GM18873 (cell line): ENCODE results near the gene COQ8A.
"Not testable (repeated sequence)": the region's sequence is repeated elsewhere in the genome, so short reads cannot be mapped to it uniquely, and the experiment has no call there.

Experiments
- ATAC-seq: cut with Tn5 transposase; IDR thresholded peaks from one replicate; pipeline ENCODE4 v1.9.1; 2021; ENCODE audit warnings: mild to moderate bottlenecking, moderate library complexity, moderate number of reproducible peaks; ENCODE audit not compliant: unreplicated experiment, low FRiP score

Gene COQ8A

DNA sequence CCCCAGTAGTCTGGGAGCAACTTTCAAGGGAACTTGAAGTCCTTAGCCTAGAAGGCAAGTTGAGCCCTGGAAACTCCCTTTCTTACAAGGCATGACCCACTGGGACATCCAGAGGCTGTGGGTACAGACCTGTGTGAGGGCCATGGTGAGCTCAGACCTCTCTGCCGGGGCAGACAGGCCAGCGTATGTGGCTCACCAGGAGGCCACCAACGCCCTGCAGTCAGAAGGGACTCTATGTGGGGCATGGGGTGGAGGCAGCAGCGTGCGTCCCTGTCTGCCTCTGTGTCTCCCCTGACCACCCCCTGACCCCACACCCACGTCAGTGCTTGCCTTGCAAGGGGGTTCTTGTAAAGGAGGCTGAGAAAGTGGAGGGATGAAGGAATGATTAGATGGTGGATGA is 10.8 kb downstream of the COQ8A start:
- ATAC-seq: no peak

DNA sequence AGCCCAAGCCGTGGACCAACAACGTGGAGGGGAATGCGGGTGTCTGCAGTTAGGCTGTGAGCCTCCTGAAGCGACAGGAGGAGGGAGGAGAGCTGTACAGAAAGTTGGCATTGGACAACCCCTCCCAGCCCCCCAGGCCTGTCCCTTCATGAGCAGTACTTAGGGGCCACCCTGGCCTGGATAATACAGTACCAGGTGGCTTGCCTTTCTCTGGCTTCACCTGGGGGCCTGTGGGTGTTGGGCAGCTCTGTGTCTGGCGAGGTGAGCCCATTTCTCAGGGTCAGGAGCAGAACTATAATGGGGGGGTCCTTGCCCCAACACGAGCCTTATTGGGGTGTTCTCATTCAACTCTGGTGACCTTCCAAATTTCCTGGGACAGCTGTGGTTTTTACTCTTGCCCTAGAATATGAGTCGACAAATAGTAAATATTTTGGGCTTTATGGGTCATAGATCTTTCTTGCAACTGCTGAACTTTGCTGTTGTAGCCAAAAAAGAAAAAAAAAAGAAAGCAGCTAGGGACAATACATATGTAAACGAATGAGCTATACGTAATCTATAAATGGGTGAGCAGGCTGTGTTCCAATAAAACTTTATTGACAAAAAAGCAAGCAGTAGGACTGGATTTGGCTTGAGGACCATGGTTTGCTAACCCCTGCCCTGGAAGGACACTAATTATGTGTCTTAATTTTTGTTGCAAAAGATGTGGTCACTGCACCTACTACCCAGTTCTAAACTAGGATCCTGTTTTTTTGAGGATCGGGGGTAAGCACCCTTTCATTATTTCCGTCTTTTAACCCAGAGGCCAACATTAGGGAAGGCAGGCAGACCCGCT is 11.4 kb downstream of the COQ8A start:
- ATAC-seq: no peak

- no peak for ATAC-seq
These were observed 12.0 kb downstream of the COQ8A start for GRCh38 chr1:226952118-226952441.

GRCh38 chr1:226953175-226953800 is 13.2 kb downstream of the COQ8A start:
- no peak for ATAC-seq

- ATAC-seq: no peak
These were observed 14.2 kb downstream of the COQ8A start for GRCh38 chr1:226954337-226954736.

DNA sequence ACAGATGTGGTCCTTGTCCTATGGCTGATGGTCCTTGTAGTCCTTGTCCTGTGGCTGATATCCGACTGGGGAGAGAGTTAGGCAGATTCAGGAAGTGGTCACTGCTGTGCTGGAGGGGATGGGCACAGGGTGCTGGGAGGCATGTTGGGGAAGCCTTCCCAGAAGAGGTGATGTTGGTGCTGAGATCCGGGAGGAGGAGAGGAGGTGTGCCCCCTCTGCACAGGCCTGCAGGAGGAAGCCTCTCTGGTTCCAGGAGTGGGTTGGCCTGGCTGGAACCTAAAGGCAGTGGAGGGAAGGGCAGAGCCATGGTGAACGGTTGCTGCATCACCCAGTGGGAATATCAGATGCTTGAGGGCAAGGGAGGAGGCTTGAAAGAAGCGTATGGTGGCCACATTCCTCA is 14.7 kb downstream of the COQ8A start:
- ATAC-seq: no peak

DNA sequence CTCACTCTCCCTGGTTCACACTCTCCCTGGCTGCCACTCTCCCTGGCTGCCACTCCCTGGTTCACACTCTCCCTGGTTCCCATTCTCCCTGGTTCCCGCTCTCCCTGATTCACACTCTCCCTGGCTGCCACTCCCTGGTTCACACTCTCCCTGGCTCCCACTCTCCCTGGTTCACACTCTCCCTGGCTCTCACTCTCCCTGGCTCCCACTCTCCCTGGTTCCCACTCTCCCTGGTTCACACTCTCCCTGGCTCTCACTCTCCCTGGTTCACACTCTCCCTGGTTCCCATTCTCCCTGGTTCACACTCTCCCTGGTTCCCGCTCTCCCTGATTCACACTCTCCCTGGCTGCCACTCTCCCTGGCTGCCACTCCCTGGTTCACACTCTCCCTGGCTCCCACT is 15.8 kb downstream of the COQ8A start:
- ATAC-seq: not testable (repeated sequence)

GRCh38 chr1:226956942-226957713 is 17.0 kb downstream of the COQ8A start:
- no peak for ATAC-seq

DNA sequence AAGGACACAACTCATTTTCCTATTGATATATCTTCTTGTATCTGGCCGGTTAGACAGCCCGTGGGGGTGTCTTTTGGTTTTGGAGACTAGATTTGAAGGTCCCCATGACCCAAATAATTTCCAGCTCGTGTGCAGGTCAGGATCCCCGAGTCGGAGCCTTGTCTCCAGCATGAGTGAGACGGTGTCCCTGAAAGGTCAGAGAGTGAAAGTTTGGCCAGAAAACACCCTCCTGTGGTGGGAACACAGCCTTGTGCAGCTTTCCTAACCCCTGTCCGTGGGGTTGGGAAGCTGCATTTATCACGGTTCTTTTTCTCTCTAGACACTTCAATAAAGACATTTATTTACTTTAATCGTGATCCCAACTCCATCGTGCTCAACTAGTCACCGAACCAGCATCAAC is 17.6 kb downstream of the COQ8A start:
- ATAC-seq: no peak

GRCh38 chr1:226958300-226958699 is 18.2 kb downstream of the COQ8A start:
- no peak for ATAC-seq

DNA sequence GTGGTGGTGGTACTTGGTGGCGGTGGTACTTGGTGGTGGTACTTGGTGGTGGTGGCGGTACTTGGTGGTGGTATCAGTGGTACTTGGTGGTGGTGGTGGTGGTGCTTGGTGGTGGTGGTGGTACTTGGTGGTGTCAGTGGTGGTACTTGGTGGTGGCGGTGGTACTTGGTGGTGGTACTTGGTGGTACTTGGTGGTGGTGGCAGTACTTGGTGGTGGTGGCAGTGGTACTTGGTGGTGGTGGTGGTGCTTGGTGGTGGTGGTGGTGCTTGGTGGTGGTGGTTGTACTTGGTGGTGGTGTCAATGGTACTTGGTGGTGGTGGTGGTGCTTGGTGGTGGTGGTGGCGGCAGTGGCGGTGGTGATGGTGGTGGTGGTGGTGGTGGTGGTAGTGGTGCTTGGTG is 20.2 kb downstream of the COQ8A start:
- ATAC-seq: no peak

DNA sequence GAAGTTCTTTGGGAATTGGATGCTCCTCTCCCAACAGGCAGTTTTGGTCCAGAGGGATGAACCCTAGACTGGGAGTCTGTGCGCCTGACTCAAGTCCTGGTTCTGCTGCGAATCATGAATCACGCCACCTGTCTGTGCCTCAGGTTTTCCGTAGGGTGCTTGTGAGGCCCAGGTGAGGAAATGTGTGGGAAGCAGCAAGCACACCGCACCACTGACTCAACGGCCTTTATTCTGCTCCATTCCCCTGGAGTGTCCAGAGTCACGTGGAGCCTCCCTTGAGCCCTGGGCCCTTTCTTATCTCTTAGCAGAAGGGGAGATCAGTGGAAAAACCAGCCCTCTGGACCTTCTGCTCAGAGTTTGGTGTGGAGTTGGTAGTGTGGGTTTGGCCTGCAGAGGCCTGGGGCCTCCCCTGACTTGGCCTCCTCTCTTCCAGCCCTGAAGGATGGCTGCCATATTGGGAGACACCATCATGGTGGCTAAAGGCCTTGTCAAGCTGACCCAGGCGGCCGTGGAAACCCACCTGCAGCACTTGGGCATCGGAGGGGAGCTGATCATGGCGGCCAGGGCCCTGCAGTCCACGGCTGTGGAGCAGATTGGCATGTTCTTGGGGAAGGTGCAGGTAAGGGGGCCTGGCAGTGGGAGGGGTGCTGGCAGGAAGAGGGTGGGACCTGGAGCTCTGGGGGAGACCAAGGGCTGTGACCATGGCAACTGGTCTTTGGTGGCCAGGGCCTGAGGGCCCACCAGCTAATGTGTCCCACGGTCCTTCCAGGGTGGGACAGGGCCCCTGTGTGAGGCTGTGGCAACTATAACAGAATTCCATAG is 21.1 kb downstream of the COQ8A start:
- no peak for ATAC-seq

GRCh38 chr1:226962421-226963391 is 22.6 kb downstream of the COQ8A start:
- ATAC-seq: no peak

- no peak for ATAC-seq
These were observed 24.0 kb downstream of the COQ8A start for GRCh38 chr1:226964068-226964425.

DNA sequence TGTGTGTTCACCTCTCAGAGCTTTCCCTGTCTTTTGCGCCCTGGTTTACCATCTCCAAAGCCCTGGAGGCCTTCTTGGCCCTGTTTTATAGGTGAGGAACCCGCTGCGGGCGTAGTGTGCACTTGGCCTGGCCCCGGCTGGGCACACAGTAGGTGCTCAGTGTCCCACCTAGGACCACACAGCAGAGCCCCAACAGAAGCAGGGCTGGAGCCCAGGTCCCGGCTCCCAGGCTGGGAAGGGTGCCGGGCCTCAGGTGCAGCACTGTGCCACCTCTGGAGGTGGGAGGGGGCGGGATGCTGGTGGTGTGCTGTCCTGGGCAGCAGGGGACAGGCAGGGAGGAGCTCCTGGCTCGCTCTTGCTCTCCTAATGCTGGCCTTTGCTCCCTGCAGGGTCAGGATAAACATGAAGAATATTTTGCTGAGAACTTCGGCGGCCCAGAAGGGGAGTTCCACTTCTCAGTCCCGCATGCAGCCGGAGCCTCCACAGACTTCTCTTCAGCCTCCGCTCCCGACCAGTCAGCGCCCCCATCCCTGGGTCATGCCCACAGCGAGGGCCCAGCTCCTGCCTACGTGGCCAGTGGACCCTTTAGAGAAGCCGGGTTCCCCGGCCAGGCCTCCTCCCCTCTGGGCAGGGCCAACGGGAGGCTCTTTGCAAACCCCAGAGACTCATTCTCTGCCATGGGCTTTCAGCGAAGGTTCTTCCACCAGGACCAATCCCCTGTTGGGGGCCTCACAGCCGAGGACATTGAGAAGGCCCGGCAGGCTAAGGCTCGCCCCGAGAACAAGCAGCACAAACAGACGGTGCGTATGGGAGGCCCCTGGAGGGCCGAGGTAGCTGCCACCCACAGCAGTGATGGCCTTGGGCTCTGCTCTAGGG is 24.8 kb downstream of the COQ8A start:
- no peak for ATAC-seq

DNA sequence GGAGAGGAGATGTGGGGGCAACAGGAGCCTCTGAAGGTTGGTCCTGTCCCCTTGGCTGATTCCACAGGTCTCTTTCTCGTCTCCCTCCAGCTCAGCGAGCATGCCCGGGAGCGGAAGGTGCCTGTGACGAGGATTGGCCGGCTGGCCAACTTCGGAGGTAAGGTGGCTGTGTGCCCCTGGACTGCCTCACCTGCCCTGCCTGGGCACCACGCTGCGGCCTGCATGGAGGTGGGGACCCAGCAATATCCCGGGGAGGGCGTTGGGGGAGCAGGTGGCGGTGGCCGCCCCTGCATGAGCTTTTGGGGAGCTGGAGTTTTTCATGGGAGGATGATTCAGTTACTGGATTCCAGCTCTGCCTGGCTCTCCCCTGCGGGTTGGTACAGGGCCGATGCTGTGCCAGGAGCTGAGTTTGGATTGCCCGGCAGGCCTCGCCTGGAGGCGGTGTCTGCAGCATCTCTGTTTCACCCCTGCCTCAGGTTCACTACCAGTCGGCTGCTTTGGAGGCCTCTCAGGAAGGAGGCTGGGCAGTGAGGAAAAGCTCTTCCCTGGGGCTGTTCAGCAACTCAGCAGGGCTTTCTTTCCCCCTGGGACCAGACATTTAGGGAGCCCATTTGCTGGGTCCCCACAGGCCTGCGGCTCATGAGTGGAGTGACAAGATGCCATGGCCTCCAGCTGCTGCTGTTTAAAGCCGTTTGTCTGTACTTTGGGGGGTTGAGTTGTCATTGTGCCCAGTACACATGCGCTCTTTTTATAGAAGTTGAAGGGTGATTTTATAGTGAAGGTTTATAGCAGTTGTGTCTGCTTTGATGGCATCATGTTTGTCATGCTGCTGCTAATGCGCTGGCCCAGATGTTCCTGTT is 25.7 kb downstream of the COQ8A start:
- no peak for ATAC-seq

GRCh38 chr1:226966683-226967082 is 26.6 kb downstream of the COQ8A start:
- no peak for ATAC-seq

DNA sequence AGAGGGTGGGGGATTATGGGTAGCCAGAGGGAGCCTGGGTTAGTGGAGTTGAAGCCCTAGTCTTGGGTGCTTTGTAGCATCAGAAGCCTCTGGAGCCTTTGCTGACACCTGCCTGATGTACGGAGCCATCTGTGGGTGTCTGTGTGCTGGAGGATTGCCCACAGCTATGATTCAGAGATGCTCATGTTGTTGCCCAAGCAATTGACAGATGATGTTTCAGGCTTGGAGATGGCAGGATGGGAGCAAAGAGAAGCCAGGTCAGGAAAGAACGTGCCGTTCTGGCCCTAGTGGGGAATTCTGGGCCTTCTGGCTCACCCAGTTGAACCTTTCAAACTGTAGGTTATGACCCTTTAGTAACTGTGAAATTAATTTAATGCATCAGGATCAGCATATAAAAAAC is 27.6 kb downstream of the COQ8A start:
- ATAC-seq: no peak
